CD4-positive, alpha-beta T cell (primary cell): ENCODE results near the gene ZNF3. TPM values are rescaled to one million over a fixed set of nuclear protein-coding genes. Genes with fewer than 3 reads are reported as not detected.

Experiments used
- ATAC-seq: fragments of 200-7000 bp; cut with Tn5 transposase; one replicate; pipeline ENCODE4 v1.10.0; 2022; ENCODE audit warnings: mild to moderate bottlenecking; ENCODE audit not compliant: poor library complexity
- CTCF ChIA-PET: fragments of 350-600 bp; sonication (Branson Sonifier 250); formaldehyde crosslinking; loops from one replicate; lab custom pipeline; 2021; ENCODE audit warnings: antibody characterized with exemption, inconsistent platforms; lab: Charles Lee
- POLR2A ChIA-PET: fragments of 350-600 bp; sonication (Branson Sonifier 250); formaldehyde crosslinking; loops from one replicate; lab custom pipeline; 2021; ENCODE audit warnings: antibody characterized with exemption, inconsistent platforms; lab: Charles Lee
- DNase-seq, 14 experiments: peaks; one replicate each; pipeline ENCODE4 v3.0.0-alpha.2; 2013 to 2020; ENCODE audit warnings: mixed read lengths in 2 of 14
- H3K27ac ChIP-seq, 2 donors: one replicate each; pipeline versions ENCODE4 v1.5.1 to v1.7.0; 2013; ENCODE audit warnings: low read length in 2 of 2, low read depth in 1 of 2, mild to moderate bottlenecking in 1 of 2
- H3K27me3 ChIP-seq, 2 experiments: 1 replicate in 1 of 2; 2 replicates in 1 of 2; pipeline versions ENCODE4 v1.6.1 to v1.7.0; 2013; ENCODE audit warnings: low read length in 2 of 2, control low read depth in 1 of 2, mild to moderate bottlenecking in 1 of 2, moderate library complexity in 1 of 2; ENCODE audit not compliant: insufficient read depth in 2 of 2, control insufficient read depth in 1 of 2
- H3K36me3 ChIP-seq: one replicate; pipeline ENCODE4 v1.6.1; 2013; ENCODE audit warnings: low read length, control low read depth; ENCODE audit not compliant: insufficient read depth
- H3K4me1 ChIP-seq: one replicate; pipeline ENCODE4 v1.6.1; 2013; ENCODE audit warnings: low read length, control low read depth; ENCODE audit not compliant: insufficient read depth
- H3K4me3 ChIP-seq: one replicate; pipeline ENCODE4 v1.5.1; 2013; ENCODE audit warnings: mild to moderate bottlenecking, low read length, moderate library complexity
- H3K9me3 ChIP-seq, 2 experiments: 1 replicate in 1 of 2; 2 replicates in 1 of 2; pipeline versions ENCODE4 v1.6.1 to v1.7.0; 2013; ENCODE audit warnings: low read length in 2 of 2, mild to moderate bottlenecking in 2 of 2, control low read depth in 1 of 2, moderate library complexity in 1 of 2; ENCODE audit not compliant: control insufficient read depth in 1 of 2, insufficient read depth in 1 of 2
- H3K27ac Mint-ChIP-seq: one replicate; pipeline ENCODE4 v1.8.0; 2020; ENCODE audit warnings: mixed read lengths
- H3K27me3 Mint-ChIP-seq: one replicate; pipeline ENCODE4 v1.8.0; 2021; ENCODE audit warnings: mixed read lengths
- H3K36me3 Mint-ChIP-seq: one replicate; pipeline ENCODE4 v1.8.0; 2021; ENCODE audit warnings: low read depth, mixed read lengths
- H3K4me1 Mint-ChIP-seq: one replicate; pipeline ENCODE4 v1.8.0; 2021; ENCODE audit warnings: low read depth, mixed read lengths
- H3K4me3 Mint-ChIP-seq: one replicate; pipeline ENCODE4 v1.8.0; 2020; ENCODE audit warnings: mild to moderate bottlenecking, mixed read lengths
- H3K9me3 Mint-ChIP-seq: one replicate; pipeline ENCODE4 v1.8.0; 2020; ENCODE audit warnings: mixed read lengths
- intact Hi-C, 2 experiments: fragments of 100-400 bp; cut with DNase I in 1 of 2; cut with micrococcal nuclease in 1 of 2; formaldehyde crosslinking; loops; one replicate each; pipeline versions ENCODE4 v1.15.1 to v1.9.0; 2023 to 2025; cut with DNase I, micrococcal nuclease
- total RNA-seq, 174 experiments: library from RNA in 2 of 174; stranded (reverse) in 2 of 174; gene quantifications; one replicate each; pipeline ENCODE4 v1.2.3 and lab custom pipeline; 2021 to 2026
- TF ChIP-seq, protein P1 (sequence below): fragments of 200-600 bp; IDR thresholded peaks from one replicate; pipeline ENCODE4 v1.8.0; 2022; ENCODE audit warnings: antibody characterized with exemption, mild to moderate bottlenecking

ZNF3 gene
- total RNA-seq, 2 experiments from 2014 or later, result 38.3 to 40.3 TPM

DNA sequence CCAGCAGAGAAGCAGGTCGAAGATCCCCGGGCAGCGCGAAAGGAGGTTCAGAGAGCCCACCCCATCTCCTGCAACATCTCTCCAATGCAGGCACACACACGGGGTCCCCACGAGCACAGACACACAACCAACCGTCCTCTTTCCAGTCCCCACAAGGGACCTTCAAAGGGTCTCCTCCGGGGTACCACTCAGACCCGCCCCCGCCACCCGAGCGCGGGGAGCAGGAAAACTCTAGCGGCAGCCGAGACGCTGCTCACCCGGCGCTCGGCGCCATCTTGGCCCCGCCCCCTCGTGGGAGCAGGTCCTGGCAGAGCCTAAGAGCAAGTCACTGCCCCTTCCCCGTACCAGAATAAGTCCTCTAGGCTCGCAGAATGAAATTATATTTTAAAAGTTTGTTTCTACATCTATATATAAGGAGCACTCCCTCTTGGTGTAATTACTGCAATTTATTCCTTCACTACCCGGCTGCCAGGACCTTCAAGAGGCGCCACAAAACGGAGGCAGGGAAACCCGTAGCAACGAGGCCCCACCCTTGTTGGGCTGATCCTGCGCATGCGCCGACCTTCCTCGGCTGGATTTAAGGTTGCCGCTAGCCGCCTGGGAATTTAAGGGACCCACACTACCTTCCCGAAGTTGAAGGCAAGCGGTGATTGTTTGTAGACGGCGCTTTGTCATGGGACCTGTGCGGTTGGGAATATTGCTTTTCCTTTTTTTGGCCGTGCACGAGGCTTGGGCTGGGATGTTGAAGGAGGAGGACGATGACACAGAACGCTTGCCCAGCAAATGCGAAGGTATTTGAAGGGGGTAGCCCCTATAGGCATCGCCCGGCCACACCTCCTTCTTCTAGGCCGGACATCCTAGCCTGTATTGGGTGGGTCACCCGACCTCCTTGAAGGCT, 37.8 kb upstream of the ZNF3 start, which contains the start of the genes CNPY4 and TAF6:
Gene CNPY4 (plus strand): TSS at position 563 of the 898 bp plus-strand sequence. CDS start 111 bp downstream, at position 674.
Gene TAF6 (minus strand): TSS at position 287 of the 898 bp plus-strand sequence. CDS start 5,149 bp downstream, outside the sequence.
- CTCF ChIA-PET, result interaction anchor here (1.0 to 1.6 kb wide), 7 partner anchors 8 to 98 kb away, joined by 3 to 14 read pairs (median 4); partner anchors contain the start of genes AP4M1 and MCM7
- Mint-ChIP-seq H3K27ac (peak within 1 kb of the TSS; percentile 97), H3K4me1 (peaks cover 26% of the 10 kb centered on the region), H3K36me3 (peaks cover 34% of the 10 kb centered on the region), H3K9me3 (no peaks in the 10 kb centered on the region), H3K27me3 (no peaks in the 10 kb centered on the region), H3K4me3 (peak within 1 kb of the TSS; percentile 98)
- Histone ChIP-seq H3K36me3 (peaks cover 17% of the 10 kb centered on the region), H3K27ac (peak within 1 kb of the TSS; percentile 79 to 98), H3K4me1 (peaks cover 31% of the 10 kb centered on the region), H3K9me3 (no peaks in the 10 kb centered on the region), H3K4me3 (peak within 1 kb of the TSS; percentile 93), H3K27me3 (no peaks in the 10 kb centered on the region)
- intact Hi-C loops, result loop anchor here (1.0 to 2.0 kb wide), 3 partner anchors 8 to 39 kb away; partner anchors contain the start of genes AP4M1 (in 2 of the 2), MCM7 (in 2 of the 2) and ZNF3 (in 1 of the 2)
- ATAC-seq (peak; percentile 70), DNase-seq (peak; percentile 90 to 98 (median 96))
- POLR2A ChIA-PET, result interaction anchor here (1.0 to 2.8 kb wide), 10 partner anchors 10 to 309 kb away, joined by 3 to 50 read pairs (median 10); partner anchors contain the start of genes AP4M1, COPS6, LAMTOR4 and MCM7
- TF ChIP-seq, protein P1, sequence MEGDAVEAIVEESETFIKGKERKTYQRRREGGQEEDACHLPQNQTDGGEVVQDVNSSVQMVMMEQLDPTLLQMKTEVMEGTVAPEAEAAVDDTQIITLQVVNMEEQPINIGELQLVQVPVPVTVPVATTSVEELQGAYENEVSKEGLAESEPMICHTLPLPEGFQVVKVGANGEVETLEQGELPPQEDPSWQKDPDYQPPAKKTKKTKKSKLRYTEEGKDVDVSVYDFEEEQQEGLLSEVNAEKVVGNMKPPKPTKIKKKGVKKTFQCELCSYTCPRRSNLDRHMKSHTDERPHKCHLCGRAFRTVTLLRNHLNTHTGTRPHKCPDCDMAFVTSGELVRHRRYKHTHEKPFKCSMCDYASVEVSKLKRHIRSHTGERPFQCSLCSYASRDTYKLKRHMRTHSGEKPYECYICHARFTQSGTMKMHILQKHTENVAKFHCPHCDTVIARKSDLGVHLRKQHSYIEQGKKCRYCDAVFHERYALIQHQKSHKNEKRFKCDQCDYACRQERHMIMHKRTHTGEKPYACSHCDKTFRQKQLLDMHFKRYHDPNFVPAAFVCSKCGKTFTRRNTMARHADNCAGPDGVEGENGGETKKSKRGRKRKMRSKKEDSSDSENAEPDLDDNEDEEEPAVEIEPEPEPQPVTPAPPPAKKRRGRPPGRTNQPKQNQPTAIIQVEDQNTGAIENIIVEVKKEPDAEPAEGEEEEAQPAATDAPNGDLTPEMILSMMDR, result no peak

DNA sequence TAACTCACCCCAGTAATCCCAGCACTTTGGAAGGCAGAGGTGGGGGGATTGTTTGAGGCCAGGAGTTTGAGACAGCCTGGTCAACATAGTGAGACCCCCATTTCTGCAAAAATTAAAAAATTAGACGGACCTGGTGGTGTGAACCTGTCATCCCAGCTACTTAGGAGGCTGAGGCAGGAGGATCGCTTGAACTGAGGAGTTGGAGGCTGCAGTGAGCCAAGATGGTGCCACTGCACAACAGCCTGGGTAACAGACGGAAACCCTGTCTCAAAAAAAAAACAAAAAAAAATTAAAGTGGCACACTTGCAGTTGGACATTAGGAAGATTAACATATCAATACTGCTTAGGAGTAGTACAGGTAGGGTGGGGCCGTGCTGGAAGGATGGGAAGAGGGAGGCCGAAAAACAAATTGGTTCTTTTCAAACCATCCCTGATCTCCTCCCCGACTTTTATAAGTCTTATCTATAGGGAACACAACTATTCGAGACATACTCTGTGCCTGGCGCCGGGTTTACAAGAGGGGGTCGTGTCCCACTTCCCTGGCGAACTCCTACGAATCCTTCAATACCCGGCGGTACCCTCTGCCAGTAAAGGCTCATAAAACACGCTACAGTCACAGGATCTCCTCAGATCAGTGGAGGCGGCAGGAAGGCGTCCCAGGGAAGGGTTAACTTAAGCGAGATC, 37.0 kb upstream of the ZNF3 start:
- DNase-seq (no peak), ATAC-seq (no peak)
- peaks cover 23% of the 10 kb centered on the region for H3K4me1 Mint-ChIP-seq
- peak overlapping the region; percentile 97 for H3K27ac Mint-ChIP-seq
- intact Hi-C loops, result loop anchor here (1.0 to 2.0 kb wide), 3 partner anchors 9 to 38 kb away; partner anchors contain the start of genes AP4M1 (in 2 of the 2), MCM7 (in 2 of the 2) and ZNF3 (in 1 of the 2)
- H3K27me3 Mint-ChIP-seq, result no peaks in the 10 kb centered on the region
- TF ChIP-seq, protein P1, result no peak
- Histone ChIP-seq H3K36me3 (peaks cover 20% of the 10 kb centered on the region), H3K4me1 (peaks cover 31% of the 10 kb centered on the region), H3K27ac (peak overlapping the region; percentile 79 to 98), H3K27me3 (no peaks in the 10 kb centered on the region), H3K4me3 (peak overlapping the region; percentile 93), H3K9me3 (no peaks in the 10 kb centered on the region)
- H3K9me3 Mint-ChIP-seq, result no peaks in the 10 kb centered on the region
- POLR2A ChIA-PET, result interaction anchor here (2.8 kb wide), 1 partner anchor 18 kb away, joined by 50 read pairs; the partner anchor contains the start of genes AP4M1 and MCM7
- peaks cover 38% of the 10 kb centered on the region for H3K36me3 Mint-ChIP-seq
- CTCF ChIA-PET, result no interaction called here
- H3K4me3 Mint-ChIP-seq, result peak overlapping the region; percentile 98

DNA sequence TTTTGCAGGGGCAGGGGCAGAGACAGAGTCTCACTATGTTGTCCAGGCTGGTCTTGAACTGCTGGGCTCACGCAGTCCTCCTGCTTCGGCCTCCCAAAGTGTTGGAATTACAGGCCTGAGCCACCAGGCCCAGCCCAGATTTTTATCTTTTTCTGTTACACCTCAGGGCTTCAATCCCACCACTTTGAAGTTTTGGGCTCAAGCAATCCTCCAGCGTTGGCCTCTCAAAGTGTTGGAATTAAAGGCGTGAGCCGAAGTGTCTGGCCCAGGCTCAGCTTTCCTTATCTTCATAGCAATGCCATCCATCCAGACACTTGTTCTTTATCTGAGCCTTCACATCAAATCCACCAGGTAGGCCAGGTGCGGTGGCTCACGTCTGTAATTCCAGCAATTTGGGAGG, 33.5 kb upstream of the ZNF3 start:
- DNase-seq (no peak), ATAC-seq (no peak)
- H3K9me3 ChIP-seq, result no peaks in the 10 kb centered on the region
- H3K4me3 Mint-ChIP-seq, result no peak overlapping the region
- TF ChIP-seq, protein P1, result no peak
- ChIA-PET POLR2A (no interaction called here), CTCF (no interaction called here)
- peaks cover 15% of the 10 kb centered on the region for H3K4me1 Mint-ChIP-seq
- H3K27ac Mint-ChIP-seq, result no peak overlapping the region
- H3K36me3 Mint-ChIP-seq, result peaks cover 57% of the 10 kb centered on the region
- H3K9me3 Mint-ChIP-seq, result no peaks in the 10 kb centered on the region
- H3K27me3 Mint-ChIP-seq, result no peaks in the 10 kb centered on the region
- no peak overlapping the region for H3K4me3 ChIP-seq
- intact Hi-C loops, result no loop called here
- peaks cover 20% of the 10 kb centered on the region for H3K4me1 ChIP-seq
- peaks cover 38% of the 10 kb centered on the region for H3K36me3 ChIP-seq
- H3K27me3 ChIP-seq, result no peaks in the 10 kb centered on the region
- H3K27ac ChIP-seq, result no peak overlapping the region
